Erythroblast (primary cell): ENCODE results near the gene RSU1.

Experiments
- GATA1 ChIP-seq: IDR thresholded peaks from 2 replicates; pipeline ENCODE4 v1.6.1; 2011; ENCODE audit warnings: low read depth, mild to moderate bottlenecking, control low read depth, low read length, moderate library complexity
- POLR2A ChIP-seq: IDR thresholded peaks from 2 replicates; pipeline ENCODE4 v1.6.1; 2011; ENCODE audit warnings: mild to moderate bottlenecking, low read length

- no peak for TF ChIP-seq POLR2A
- no peak for TF ChIP-seq GATA1
These were observed 65.1 kb downstream of the RSU1 start for GRCh38 chr10:16752099-16752498.
